ENCODE data around the gene CAND1.

DNA sequence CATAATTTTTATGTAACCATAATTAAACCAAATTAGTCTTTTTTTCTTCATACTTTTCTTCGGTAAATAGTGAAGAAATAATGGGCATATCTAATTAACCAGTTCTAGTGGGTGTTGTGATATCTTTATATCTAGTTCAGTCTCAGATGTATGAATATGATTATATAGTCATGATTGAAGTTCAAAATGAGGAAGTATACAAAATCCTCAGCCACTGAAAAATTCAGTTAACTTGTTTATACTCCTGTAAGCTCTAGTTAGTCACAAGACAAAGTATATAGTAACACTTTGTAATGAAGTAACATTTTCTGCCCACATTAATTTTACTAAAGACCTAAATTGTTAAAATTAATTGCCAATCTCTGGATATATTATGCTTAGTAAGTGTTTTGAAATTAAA lies 46.5 kb downstream of the CAND1 start:
- TF ChIP-seq, protein P1, sequence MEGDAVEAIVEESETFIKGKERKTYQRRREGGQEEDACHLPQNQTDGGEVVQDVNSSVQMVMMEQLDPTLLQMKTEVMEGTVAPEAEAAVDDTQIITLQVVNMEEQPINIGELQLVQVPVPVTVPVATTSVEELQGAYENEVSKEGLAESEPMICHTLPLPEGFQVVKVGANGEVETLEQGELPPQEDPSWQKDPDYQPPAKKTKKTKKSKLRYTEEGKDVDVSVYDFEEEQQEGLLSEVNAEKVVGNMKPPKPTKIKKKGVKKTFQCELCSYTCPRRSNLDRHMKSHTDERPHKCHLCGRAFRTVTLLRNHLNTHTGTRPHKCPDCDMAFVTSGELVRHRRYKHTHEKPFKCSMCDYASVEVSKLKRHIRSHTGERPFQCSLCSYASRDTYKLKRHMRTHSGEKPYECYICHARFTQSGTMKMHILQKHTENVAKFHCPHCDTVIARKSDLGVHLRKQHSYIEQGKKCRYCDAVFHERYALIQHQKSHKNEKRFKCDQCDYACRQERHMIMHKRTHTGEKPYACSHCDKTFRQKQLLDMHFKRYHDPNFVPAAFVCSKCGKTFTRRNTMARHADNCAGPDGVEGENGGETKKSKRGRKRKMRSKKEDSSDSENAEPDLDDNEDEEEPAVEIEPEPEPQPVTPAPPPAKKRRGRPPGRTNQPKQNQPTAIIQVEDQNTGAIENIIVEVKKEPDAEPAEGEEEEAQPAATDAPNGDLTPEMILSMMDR (IDR thresholded peaks at IDR 0.05), result no peak
- no peak for TF ChIP-seq EZH2 (IDR thresholded peaks at IDR 0.05; ENCODE audit: borderline replicate concordance, insufficient read depth, low read depth, low read length, poor library complexity, severe bottlenecking)
